Kidney (tissue), 14 donors: ENCODE data around the gene CTNNA2. TPM values are rescaled to one million over a fixed set of nuclear protein-coding genes. Genes with fewer than 3 reads are reported as not detected.

Experiments used
- DNase-seq, 5 donors: peaks; one replicate each; pipeline ENCODE4 v3.0.0-alpha.2; 2013 to 2020
- FAIRE-seq: peaks from 2 replicates; lab custom pipeline; 2012; peaks lifted over from hg19 to GRCh38; lab: Jason Lieb, UNC
- H3K27ac ChIP-seq, 2 donors: one replicate each; pipeline ENCODE4 v1.7.0; 2013; ENCODE audit warnings: low read depth in 2 of 2, low read length in 2 of 2, inconsistent platforms in 1 of 2
- H3K27me3 ChIP-seq: one replicate; pipeline ENCODE4 v1.7.1; 2013; ENCODE audit warnings: low read length, inconsistent platforms; ENCODE audit not compliant: control insufficient read depth, insufficient read depth
- H3K36me3 ChIP-seq, 3 donors: one replicate each; pipeline versions ENCODE4 v1.7.0 to v1.7.1; 2013; ENCODE audit warnings: low read length in 3 of 3, control low read depth in 1 of 3, inconsistent platforms in 1 of 3; ENCODE audit not compliant: insufficient read depth in 3 of 3, control insufficient read depth in 2 of 3
- H3K4me1 ChIP-seq, 3 donors: one replicate each; pipeline versions ENCODE4 v1.7.0 to v1.7.1; 2013; ENCODE audit warnings: low read length in 3 of 3, inconsistent platforms in 1 of 3, low read depth in 1 of 3; ENCODE audit not compliant: control insufficient read depth in 2 of 3, insufficient read depth in 2 of 3
- H3K4me3 ChIP-seq, 3 donors: one replicate each; pipeline versions ENCODE4 v1.7.0 to v1.8.1; 2013; ENCODE audit warnings: low read length in 3 of 3, control low read depth in 1 of 3, inconsistent platforms in 1 of 3
- H3K9ac ChIP-seq, 3 donors: one replicate each; pipeline versions ENCODE4 v1.7.0 to v1.7.1; 2013; ENCODE audit warnings: low read length in 3 of 3, control low read depth in 1 of 3, inconsistent platforms in 1 of 3
- H3K9me3 ChIP-seq, 3 donors: one replicate each; pipeline versions ENCODE4 v1.7.0 to v1.7.1; 2013; ENCODE audit warnings: low read length in 3 of 3, control low read depth in 1 of 3, inconsistent platforms in 1 of 3; ENCODE audit not compliant: control insufficient read depth in 2 of 3, insufficient read depth in 1 of 3
- CTCF ChIP-seq: IDR thresholded peaks from 3 replicates; pipeline ENCODE4 v1.5.1; 2012; ENCODE audit warnings: mild to moderate bottlenecking, moderate library complexity, borderline replicate concordance; ENCODE audit not compliant: insufficient read depth; ENCODE audit errors: extremely low read depth
- intact Hi-C: fragments of 100-400 bp; cut with DNase I; formaldehyde crosslinking; loops from one replicate; pipeline ENCODE4 v1.11.1; 2022
- polyA plus RNA-seq: library from polyadenylated mRNA; stranded (reverse); fragments of 350-450 nt; fragmentation: Illumina TruSeq; extraction: RNeasy Lipid Tissue Mini Kit (QIAGEN cat#74804); gene quantifications from one replicate; pipeline ENCODE4 v1.2.3, GENCODE V29; 2014; ENCODE audit warnings: low read depth, low replicate concordance; ENCODE audit not compliant: insufficient read depth
- total RNA-seq: library from RNA; stranded (reverse); fragmentation: NEBNext Ultra II Directional; extraction: Animal tissue kit (Norgen Biotek cat#: 25700); gene quantifications from one replicate; pipeline ENCODE4 v1.2.1, GENCODE V29; 2021
- donor health status: control.
- donor health status: control.
- donor health status: control.
- donor health status: control.
- donor health status: control.
- donor health status: DM: yes; HTN: yes; CAD: no.
- donor health status: Normal renal cell carcinoma (clear cell type).

Gene CTNNA2
- total and polyA plus RNA-seq, 2 donors from 2014 or later: 0.47 TPM; not detected in 1

DNA sequence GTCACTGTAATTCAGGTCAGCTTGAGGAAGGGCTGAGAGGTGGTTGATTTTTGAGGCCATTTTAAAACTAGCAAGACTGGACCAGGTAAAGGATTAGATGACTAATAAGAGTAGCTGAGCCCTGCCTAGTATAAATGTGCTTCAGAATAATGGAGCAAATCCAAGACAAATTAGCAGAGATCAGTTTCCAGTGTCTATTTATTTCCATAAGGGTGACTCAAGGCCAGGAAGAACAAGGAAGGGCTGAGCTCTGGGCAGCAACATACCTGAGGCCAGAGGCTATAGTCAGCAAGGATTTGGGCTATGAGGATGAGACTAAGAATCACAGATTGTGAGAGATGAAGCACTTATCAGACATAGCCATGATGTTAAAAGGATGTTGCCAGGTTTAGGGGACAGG is 1130.7 kb downstream of the CTNNA2 start:
- DNase-seq: no peak
- no peaks in the 10 kb centered on the region for H3K4me1 ChIP-seq
- intact Hi-C loops: no loop called here
- no peaks in the 10 kb centered on the region for H3K9me3 ChIP-seq
- H3K4me3 ChIP-seq: no peak overlapping the region
- H3K27ac ChIP-seq: no peak overlapping the region
- no peaks in the 10 kb centered on the region for H3K27me3 ChIP-seq
- H3K36me3 ChIP-seq: no peaks in the 10 kb centered on the region
- FAIRE-seq: no peak
- H3K9ac ChIP-seq: no peak overlapping the region
- TF ChIP-seq CTCF: no peak

GRCh38 chr2:80651435-80651834 is 1138.6 kb downstream of the CTNNA2 start:
- FAIRE-seq (no peak), DNase-seq (no peak)
- TF ChIP-seq CTCF: no peak
- intact Hi-C loops: no loop called here
- H3K9me3 ChIP-seq: peaks cover 0 to 7% (median 0%) of the 10 kb centered on the region in 3 donors
- H3K4me1 ChIP-seq: no peaks in the 10 kb centered on the region
- H3K9ac ChIP-seq: no peak overlapping the region
- no peaks in the 10 kb centered on the region for H3K27me3 ChIP-seq
- H3K27ac ChIP-seq: no peak overlapping the region
- no peaks in the 10 kb centered on the region for H3K36me3 ChIP-seq
- no peak overlapping the region for H3K4me3 ChIP-seq

GRCh38 chr2:80655265-80655664 is 1142.4 kb downstream of the CTNNA2 start:
- no peak for FAIRE-seq

More at GRCh38 chr2:80655265-80655664, 1142.4 kb downstream of the CTNNA2 start:
- intact Hi-C loops: no loop called here
- Histone ChIP-seq H3K9me3 (peaks cover 0 to 10% (median 0%) of the 10 kb centered on the region in 3 donors), H3K27ac (no peak overlapping the region), H3K27me3 (no peaks in the 10 kb centered on the region), H3K9ac (no peak overlapping the region), H3K4me3 (no peak overlapping the region), H3K36me3 (no peaks in the 10 kb centered on the region), H3K4me1 (no peaks in the 10 kb centered on the region)
- no peak for DNase-seq
- no peak for TF ChIP-seq CTCF
